Stomach (tissue), 9 donors: ENCODE data around the gene RCL1. TPM values are rescaled to one million over a fixed set of nuclear protein-coding genes. Genes with fewer than 3 reads are reported as not detected.
"Not testable (repeated sequence)": the region's sequence is repeated elsewhere in the genome, so short reads cannot be mapped to it uniquely, and the experiment has no call there.

Experiments used
- DNase-seq, 2 donors: peaks; one replicate each; pipeline versions ENCODE4 v3.0.0 to v3.0.0-alpha.2; 2013 to 2019
- H3K27ac ChIP-seq, 5 donors: fragments of 200-600 bp in 4 of 5; sonication (generic) in 4 of 5; one replicate each; pipeline ENCODE4 v1.5.1; 2013 to 2019; ENCODE audit warnings: mild to moderate bottlenecking in 1 of 5, moderate library complexity in 1 of 5
- H3K27me3 ChIP-seq, 3 donors: fragments of 200-600 bp; sonication (generic); one replicate each; pipeline ENCODE4 v1.5.1; 2017 to 2019; ENCODE audit warnings: mixed run types in 1 of 3
- H3K36me3 ChIP-seq, 4 donors: fragments of 200-600 bp; sonication (generic); 1 replicate in 3 of 4; 2 replicates in 1 of 4; pipeline ENCODE4 v1.5.1; 2016 to 2019
- H3K4me1 ChIP-seq, 4 donors: fragments of 200-600 bp; sonication (generic); one replicate each; pipeline ENCODE4 v1.5.1; 2016 to 2019
- H3K4me3 ChIP-seq, 4 donors: fragments of 200-600 bp; sonication (generic) in 3 of 4; one replicate each; pipeline ENCODE4 v1.5.1; 2016 to 2019; ENCODE audit warnings: mild to moderate bottlenecking in 1 of 4
- H3K9me3 ChIP-seq, 4 donors: fragments of 200-600 bp; sonication (generic); one replicate each; pipeline ENCODE4 v1.5.1; 2016 to 2019
- CTCF ChIP-seq, 7 experiments: fragments of 450-650 bp in 4 of 7; fragments of 200-600 bp in 3 of 7; sonication (generic) in 3 of 7; IDR thresholded peaks; one replicate each; pipeline ENCODE4 v1.5.1; 2016 to 2019; ENCODE audit warnings: antibody characterized with exemption in 7 of 7, control low read depth in 2 of 7, mild to moderate bottlenecking in 1 of 7
- EP300 ChIP-seq: sonication (generic); formaldehyde crosslinking; IDR thresholded peaks from one replicate; pipeline ENCODE4 v1.6.1; 2017; ENCODE audit warnings: antibody characterized with exemption
- POLR2A ChIP-seq, 4 donors: fragments of 450-650 bp; IDR thresholded peaks; one replicate each; pipeline ENCODE4 v1.6.1; 2016; ENCODE audit warnings: antibody characterized with exemption in 4 of 4, control low read depth in 2 of 4, mild to moderate bottlenecking in 1 of 4, moderate library complexity in 1 of 4
- POLR2AphosphoS5 ChIP-seq, 3 donors: sonication (generic); formaldehyde crosslinking; IDR thresholded peaks; one replicate each; pipeline ENCODE4 v1.6.1; 2016; ENCODE audit warnings: antibody characterized with exemption in 3 of 3
- WGBS, 5 donors: extraction: QIAGEN DNeasy Blood & Tissue Kit in 3 of 5; methylation state at CpG; one replicate each; pipeline versions ENCODE4 v1.1.5 to v1.1.7; 2013 to 2018; 5-methylcytosine and 5-hydroxymethylcytosine counted together
- intact Hi-C: fragments of 100-400 bp; cut with DNase I; formaldehyde crosslinking; loops from one replicate; pipeline ENCODE4 v1.15.1; 2023; ENCODE audit warnings: low total_unique reads
- polyA plus RNA-seq, 3 donors: library from polyadenylated mRNA; stranded (reverse); fragments of 200-250 nt; gene quantifications; one replicate each; pipeline ENCODE4 v1.2.3, GENCODE V29; 2013
- total RNA-seq, 5 donors: library from RNA; depleted of rRNA; stranded (reverse); fragments of >200 nt; gene quantifications; one replicate each; pipeline versions ENCODE4 v1.1.0 to v1.2.3, GENCODE V29; 2014 to 2016
- donor health status: healthy with polysubstance abuse.
- donor health status: Bipolar disorder and iron deficiency.
- donor health status: healthy.

The RCL1 gene
- total and polyA plus RNA-seq, 8 donors: 11.7 to 38.7 (median 14.5) TPM

GRCh38 chr9:4768681-4769080, 24.1 kb upstream of the RCL1 start:
- DNase-seq: no peak
- intact Hi-C loops: loop anchor here (10.0 kb wide), 2 partner anchors 156 to 216 kb away; partner anchors contain the start of gene JAK2

GRCh38 chr9:4769321-4770080, 23.2 kb upstream of the RCL1 start:
- H3K4me1 ChIP-seq: no peaks in the 10 kb centered on the region
- whole genome bisulfite sequencing, 5 donors: 71 to 86% (median 80%) methylated on average over 7 of the region's 7 CpGs
- no peaks in the 10 kb centered on the region for H3K36me3 ChIP-seq
- no peaks in the 10 kb centered on the region for H3K9me3 ChIP-seq
- no peak for TF ChIP-seq EP300
- TF ChIP-seq POLR2A (IDR thresholded peaks at IDR 0.05): no peak
- TF ChIP-seq CTCF (IDR thresholded peaks at IDR 0.05): no peak
- TF ChIP-seq POLR2AphosphoS5 (IDR thresholded peaks at IDR 0.05): no peak
- H3K4me3 ChIP-seq: no peak overlapping the region
- intact Hi-C loops: loop anchor here (10.0 kb wide), 2 partner anchors 155 to 215 kb away; partner anchors contain the start of gene JAK2
- DNase-seq: no peak
- no peak overlapping the region for H3K27ac ChIP-seq
- no peaks in the 10 kb centered on the region for H3K27me3 ChIP-seq

More at GRCh38 chr9:4768681-4769080, 24.1 kb upstream of the RCL1 start:
- no peak overlapping the region for H3K4me3 ChIP-seq
- H3K9me3 ChIP-seq: no peaks in the 10 kb centered on the region
- H3K4me1 ChIP-seq: peaks cover 0 to 3% (median 0%) of the 10 kb centered on the region in 4 donors
- TF ChIP-seq POLR2A (IDR thresholded peaks at IDR 0.05): no peak
- no peak for TF ChIP-seq EP300
- no peak for TF ChIP-seq CTCF (IDR thresholded peaks at IDR 0.05)
- no peak for TF ChIP-seq POLR2AphosphoS5 (IDR thresholded peaks at IDR 0.05)
- H3K36me3 ChIP-seq: no peaks in the 10 kb centered on the region
- H3K27me3 ChIP-seq: no peaks in the 10 kb centered on the region
- H3K27ac ChIP-seq: no peak overlapping the region

GRCh38 chr9:4771788-4772187, 21.0 kb upstream of the RCL1 start:
- no peak for DNase-seq
- Histone ChIP-seq H3K36me3 (no peaks in the 10 kb centered on the region), H3K27ac (no peak overlapping the region), H3K9me3 (no peaks in the 10 kb centered on the region), H3K4me1 (no peaks in the 10 kb centered on the region), H3K4me3 (no peak overlapping the region), H3K27me3 (no peaks in the 10 kb centered on the region)
- WGBS, 5 donors: 92 to 100% (median 100%) methylated on average over 1 of the region's 1 CpG
- TF ChIP-seq POLR2AphosphoS5 (IDR thresholded peaks at IDR 0.05) (no peak), EP300 (no peak), POLR2A (IDR thresholded peaks at IDR 0.05) (no peak), CTCF (IDR thresholded peaks at IDR 0.05) (no peak)
- intact Hi-C loops: no loop called here

- WGBS, 5 donors: 58 to 74% (median 60%) methylated on average over 1 of the region's 1 CpG
- Histone ChIP-seq H3K36me3 (no peaks in the 10 kb centered on the region), H3K27ac (no peak overlapping the region), H3K9me3 (no peaks in the 10 kb centered on the region), H3K27me3 (no peaks in the 10 kb centered on the region), H3K4me1 (no peaks in the 10 kb centered on the region), H3K4me3 (no peak overlapping the region)
- intact Hi-C loops: no loop called here
- TF ChIP-seq POLR2A (IDR thresholded peaks at IDR 0.05): no peak
- no peak for TF ChIP-seq POLR2AphosphoS5 (IDR thresholded peaks at IDR 0.05)
- TF ChIP-seq CTCF (IDR thresholded peaks at IDR 0.05): no peak
- no peak for TF ChIP-seq EP300
- DNase-seq: no peak
Observed at GRCh38 chr9:4774209-4774608, 18.5 kb upstream of the RCL1 start.

- H3K27ac ChIP-seq, H3K27me3 ChIP-seq, intact Hi-C loops, H3K9me3 ChIP-seq, DNase-seq, H3K4me3 ChIP-seq, H3K4me1 ChIP-seq, H3K36me3 ChIP-seq: not testable (repeated sequence)
- 30 to 82% (median 74%) methylated on average over 1 to 2 of the region's 2 CpGs for WGBS, 5 donors
Observed at GRCh38 chr9:4774958-4775357, 17.8 kb upstream of the RCL1 start.
